ENCODE results near the gene TNK1.

DNA sequence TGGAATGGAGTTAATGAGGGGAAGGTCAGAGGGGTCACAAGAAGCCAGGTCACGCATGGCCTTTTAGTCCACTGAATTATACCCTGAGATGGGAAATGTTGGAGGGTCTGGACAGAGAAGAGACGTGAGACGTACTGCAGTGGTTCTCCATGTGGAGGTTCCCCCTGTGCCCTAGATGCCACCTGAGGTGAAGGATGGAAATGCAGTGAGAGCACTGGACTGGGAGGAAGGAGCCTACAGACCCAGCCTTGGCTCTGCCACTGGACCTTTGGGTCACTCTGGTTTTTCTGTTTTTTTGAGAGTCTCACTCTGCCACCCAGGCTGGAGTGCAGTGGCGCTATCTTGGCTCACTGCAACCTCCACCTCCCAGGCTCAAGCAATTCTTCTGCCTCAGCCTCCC, 15.3 kb downstream of the TNK1 start:
- TF ChIP-seq, protein P1, sequence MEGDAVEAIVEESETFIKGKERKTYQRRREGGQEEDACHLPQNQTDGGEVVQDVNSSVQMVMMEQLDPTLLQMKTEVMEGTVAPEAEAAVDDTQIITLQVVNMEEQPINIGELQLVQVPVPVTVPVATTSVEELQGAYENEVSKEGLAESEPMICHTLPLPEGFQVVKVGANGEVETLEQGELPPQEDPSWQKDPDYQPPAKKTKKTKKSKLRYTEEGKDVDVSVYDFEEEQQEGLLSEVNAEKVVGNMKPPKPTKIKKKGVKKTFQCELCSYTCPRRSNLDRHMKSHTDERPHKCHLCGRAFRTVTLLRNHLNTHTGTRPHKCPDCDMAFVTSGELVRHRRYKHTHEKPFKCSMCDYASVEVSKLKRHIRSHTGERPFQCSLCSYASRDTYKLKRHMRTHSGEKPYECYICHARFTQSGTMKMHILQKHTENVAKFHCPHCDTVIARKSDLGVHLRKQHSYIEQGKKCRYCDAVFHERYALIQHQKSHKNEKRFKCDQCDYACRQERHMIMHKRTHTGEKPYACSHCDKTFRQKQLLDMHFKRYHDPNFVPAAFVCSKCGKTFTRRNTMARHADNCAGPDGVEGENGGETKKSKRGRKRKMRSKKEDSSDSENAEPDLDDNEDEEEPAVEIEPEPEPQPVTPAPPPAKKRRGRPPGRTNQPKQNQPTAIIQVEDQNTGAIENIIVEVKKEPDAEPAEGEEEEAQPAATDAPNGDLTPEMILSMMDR (IDR thresholded peaks at IDR 0.05 in 8 of 11, conservative IDR thresholded peaks at IDR 0.05 in 3 of 11), result no peak
- TF ChIP-seq POLR2AphosphoS5 (IDR thresholded peaks at IDR 0.05) (no peak), POLR2A (IDR thresholded peaks at IDR 0.05) (no peak)
